Prostate gland (tissue), 2 donors: ENCODE data around the gene FAXDC2. TPM values are rescaled to one million over a fixed set of nuclear protein-coding genes. Genes with fewer than 3 reads are reported as not detected.

Experiments used
- DNase-seq: peaks from one replicate; pipeline ENCODE4 v3.0.0-alpha.2; 2019; ENCODE audit warnings: low spot score
- H3K27ac ChIP-seq, 2 donors: fragments of 200-600 bp; sonication (generic); 2 replicates each; pipeline ENCODE4 v1.5.1; 2017 to 2019
- H3K27me3 ChIP-seq: fragments of 200-600 bp; sonication (generic); replicated peaks from 2 replicates; pipeline ENCODE4 v1.5.1; 2019; ENCODE audit not compliant: insufficient read depth
- H3K36me3 ChIP-seq, 2 donors: fragments of 200-600 bp; sonication (generic); 1 replicate in 1 of 2; 2 replicates in 1 of 2; pipeline versions ENCODE4 v1.5.1 to v1.8.1; 2017 to 2019
- H3K4me1 ChIP-seq: fragments of 200-600 bp; sonication (generic); replicated peaks from 2 replicates; pipeline ENCODE4 v1.5.1; 2019
- H3K4me3 ChIP-seq, 2 donors: fragments of 200-600 bp; sonication (generic); 2 replicates each; pipeline ENCODE4 v1.5.1; 2017 to 2019
- H3K9me3 ChIP-seq: fragments of 200-600 bp; sonication (generic); 2 replicates; pipeline ENCODE4 v1.5.1; 2017
- CTCF ChIP-seq, 4 experiments: fragments of 200-600 bp in 2 of 4; fragments of 450-650 bp in 2 of 4; sonication (generic) in 2 of 4; IDR thresholded peaks; 1 replicate in 3 of 4; 2 replicates in 1 of 4; pipeline ENCODE4 v1.5.1; 2016 to 2019; ENCODE audit warnings: antibody characterized with exemption in 4 of 4, mild to moderate bottlenecking in 2 of 4, moderate library complexity in 2 of 4
- POLR2A ChIP-seq: fragments of 450-650 bp; IDR thresholded peaks from one replicate; pipeline ENCODE4 v1.6.1; 2016; ENCODE audit warnings: antibody characterized with exemption, mild to moderate bottlenecking
- POLR2AphosphoS5 ChIP-seq: sonication (generic); formaldehyde crosslinking; IDR thresholded peaks from one replicate; pipeline ENCODE4 v1.6.1; 2017; ENCODE audit warnings: antibody characterized with exemption
- WGBS: methylation state at CpG from one replicate; pipeline ENCODE4 v1.1.5; 2018; 5-methylcytosine and 5-hydroxymethylcytosine counted together
- intact Hi-C: fragments of 100-400 bp; cut with DNase I; formaldehyde crosslinking; loops from one replicate; pipeline ENCODE4 v1.14.2; 2022
- total RNA-seq, 2 donors: library from RNA; depleted of rRNA; stranded (reverse); fragments of >200 nt; gene quantifications; one replicate each; pipeline ENCODE4 v1.1.0, GENCODE V29; 2016

Gene FAXDC2
- total RNA-seq, 2 donors from 2014 or later, result 35.3 to 81.7 TPM

- intact Hi-C loops, result no loop called here
- Histone ChIP-seq H3K4me1 (no peaks in the 10 kb centered on the region), H3K27ac (no peak overlapping the region), H3K9me3 (no peaks in the 10 kb centered on the region), H3K36me3 (peaks cover 0 to 3% of the 10 kb centered on the region in 2 donors), H3K4me3 (no peak overlapping the region), H3K27me3 (no peaks in the 10 kb centered on the region)
- TF ChIP-seq CTCF (IDR thresholded peaks at IDR 0.05) (no peak), POLR2A (no peak), POLR2AphosphoS5 (no peak)
- DNase-seq, result no peak
- 93% methylated on average over 32 of the region's 32 CpGs for WGBS
Observed at GRCh38 chr5:154793599-154794524, 56.5 kb downstream of the FAXDC2 start.

- peaks cover 0 to 3% of the 10 kb centered on the region in 2 donors for H3K36me3 ChIP-seq
- H3K4me1 ChIP-seq, result no peaks in the 10 kb centered on the region
- intact Hi-C loops, result no loop called here
- no peak overlapping the region for H3K4me3 ChIP-seq
- 91% methylated on average over 3 of the region's 3 CpGs for WGBS
- no peak for DNase-seq
- H3K9me3 ChIP-seq, result no peaks in the 10 kb centered on the region
- no peaks in the 10 kb centered on the region for H3K27me3 ChIP-seq
- TF ChIP-seq POLR2AphosphoS5, result no peak
- TF ChIP-seq POLR2A, result no peak
- TF ChIP-seq CTCF (IDR thresholded peaks at IDR 0.05), result no peak
- H3K27ac ChIP-seq, result no peak overlapping the region
Observed at GRCh38 chr5:154791535-154791934, 58.9 kb downstream of the FAXDC2 start.

- 70% methylated on average over 5 of the region's 5 CpGs for WGBS
- no peak overlapping the region for H3K4me3 ChIP-seq
- DNase-seq, result no peak
- no peak overlapping the region for H3K27ac ChIP-seq
- intact Hi-C loops, result no loop called here
- no peaks in the 10 kb centered on the region for H3K9me3 ChIP-seq
- H3K36me3 ChIP-seq, result no peaks in the 10 kb centered on the region
- H3K27me3 ChIP-seq, result no peaks in the 10 kb centered on the region
- peaks cover under 1% of the 10 kb centered on the region for H3K4me1 ChIP-seq
- no peak for TF ChIP-seq CTCF (IDR thresholded peaks at IDR 0.05)
- TF ChIP-seq POLR2A, result no peak
- no peak for TF ChIP-seq POLR2AphosphoS5
Observed at GRCh38 chr5:154788212-154788611, 62.2 kb downstream of the FAXDC2 start.

GRCh38 chr5:154786414-154786813 is 64.0 kb downstream of the FAXDC2 start:
- Histone ChIP-seq H3K36me3 (no peaks in the 10 kb centered on the region), H3K27ac (no peak overlapping the region), H3K4me3 (no peak overlapping the region), H3K4me1 (peaks cover 4% of the 10 kb centered on the region), H3K9me3 (no peaks in the 10 kb centered on the region), H3K27me3 (no peaks in the 10 kb centered on the region)
- intact Hi-C loops, result no loop called here
- no peak for TF ChIP-seq POLR2A
- TF ChIP-seq POLR2AphosphoS5, result no peak
- TF ChIP-seq CTCF (IDR thresholded peaks at IDR 0.05), result no peak
- DNase-seq, result no peak
- 65% methylated on average over 2 of the region's 2 CpGs for WGBS

- no peaks in the 10 kb centered on the region for H3K36me3 ChIP-seq
- H3K9me3 ChIP-seq, result no peaks in the 10 kb centered on the region
- peaks cover 4% of the 10 kb centered on the region for H3K4me1 ChIP-seq
- H3K4me3 ChIP-seq, result no peak overlapping the region
- WGBS, result 77% methylated on average over 2 of the region's 2 CpGs
- no peaks in the 10 kb centered on the region for H3K27me3 ChIP-seq
- intact Hi-C loops, result no loop called here
- TF ChIP-seq CTCF (IDR thresholded peaks at IDR 0.05), result no peak
- no peak for TF ChIP-seq POLR2AphosphoS5
- no peak for DNase-seq
- H3K27ac ChIP-seq, result no peak overlapping the region
Observed at GRCh38 chr5:154784856-154785255, 65.5 kb downstream of the FAXDC2 start.
